ENCODE measurements around the gene SMIM41. TPM values are rescaled to one million over a fixed set of nuclear protein-coding genes. Genes with fewer than 3 reads are reported as not detected.

SMIM41 gene
- total RNA-seq, 2 donors from 2014 or later = 0.19 TPM; not detected in 1

GRCh38 chr12:52151837-52152783, 72.6 kb downstream of the SMIM41 start:
- peak; percentile 93 for DNase-seq (ENCODE audit: low spot score)
- intact Hi-C loops (cut with DNase I) = loop anchor here (5.0 to 10.0 kb wide), 4 partner anchors 180 to 823 kb away; no protein-coding TSS in a partner anchor

DNA sequence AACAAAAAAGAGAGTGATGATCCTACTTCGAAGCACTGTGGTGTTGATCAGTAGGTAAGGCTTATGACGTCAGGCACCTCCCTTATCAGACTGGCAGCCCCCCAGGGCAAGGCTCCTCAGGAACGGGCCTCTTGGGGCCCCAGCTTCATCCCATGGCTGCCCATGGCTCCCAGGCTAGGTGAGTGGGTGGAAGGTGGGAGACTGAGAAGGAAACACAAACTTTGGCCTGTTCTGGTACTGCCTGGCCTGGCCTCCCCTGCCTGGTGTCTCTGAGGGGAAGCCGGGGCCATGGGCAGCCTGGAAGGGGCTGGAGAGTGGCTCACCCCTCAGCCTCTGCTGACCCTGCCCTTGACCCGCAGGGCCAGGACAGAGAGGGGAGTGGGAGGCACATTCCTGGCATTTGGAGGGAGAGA, 73.4 kb downstream of the SMIM41 start:
- no peak for DNase-seq (ENCODE audit: low spot score)
- intact Hi-C loops (cut with DNase I) = loop anchor here (1.0 to 10.0 kb wide), 5 partner anchors 179 to 822 kb away; no protein-coding TSS in a partner anchor

GRCh38 chr12:52155048-52155868, 75.8 kb downstream of the SMIM41 start:
- intact Hi-C loops (cut with DNase I) = loop anchor here (5.0 to 10.0 kb wide), 3 partner anchors 172 to 820 kb away; no protein-coding TSS in a partner anchor
- DNase-seq (ENCODE audit: low spot score) = no peak

DNA sequence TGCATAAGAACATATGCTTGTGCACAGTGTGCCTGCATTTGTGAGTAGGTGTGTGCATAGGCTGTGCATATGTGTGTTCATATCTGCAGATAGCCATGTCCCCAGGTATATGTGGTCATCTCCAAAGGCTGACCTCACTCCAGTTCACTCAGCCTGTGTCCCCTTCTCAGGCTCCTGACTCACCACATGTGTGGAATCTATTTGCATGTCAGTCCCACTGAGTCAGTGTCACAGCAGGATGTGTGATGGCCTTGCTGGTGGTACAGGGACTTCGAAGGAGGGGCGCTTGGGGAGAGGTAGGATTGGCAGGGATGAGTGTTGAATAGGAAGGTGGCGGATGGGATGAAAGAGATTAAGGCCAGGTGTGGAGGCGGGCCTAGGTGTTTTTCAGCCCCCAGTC, 76.8 kb downstream of the SMIM41 start:
- intact Hi-C loops (cut with DNase I) = loop anchor here (5.0 to 10.0 kb wide), 3 partner anchors 171 to 818 kb away; no protein-coding TSS in a partner anchor
- no peak for DNase-seq (ENCODE audit: low spot score)

- intact Hi-C loops (cut with DNase I) = loop anchor here (5.0 to 10.0 kb wide), 3 partner anchors 170 to 818 kb away; no protein-coding TSS in a partner anchor
- peak; percentile 93 for DNase-seq (ENCODE audit: low spot score)
Observed at GRCh38 chr12:52156757-52157565, 77.5 kb downstream of the SMIM41 start.

DNA sequence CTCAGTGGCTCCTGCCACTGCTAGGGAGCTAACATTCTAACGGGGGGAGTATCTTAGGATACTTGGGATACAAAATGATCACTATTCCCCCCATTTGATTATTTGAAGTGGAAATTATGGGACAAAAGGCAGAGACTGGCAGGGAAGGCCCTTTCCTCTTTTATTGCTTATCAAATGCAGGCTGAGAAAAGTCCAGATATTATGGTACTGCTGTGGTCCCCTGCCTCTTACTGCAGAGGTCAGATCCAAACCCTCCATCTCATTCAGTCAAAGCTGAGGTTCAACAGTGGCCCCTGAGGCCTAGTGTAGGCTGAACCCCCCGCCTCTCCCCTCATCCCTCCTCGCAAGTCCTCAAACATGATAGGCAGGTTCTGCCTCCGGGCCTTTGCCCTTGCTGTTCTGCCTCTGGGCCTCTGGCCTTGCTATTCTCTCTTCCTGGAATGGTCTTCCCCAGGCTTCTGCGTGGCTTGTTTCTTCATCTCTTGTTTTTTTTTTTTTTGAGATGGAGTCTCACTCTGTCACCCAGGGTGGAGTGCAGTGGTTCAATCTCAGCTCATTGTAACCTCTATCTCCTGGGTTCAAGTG, 78.2 kb downstream of the SMIM41 start:
- DNase-seq (ENCODE audit: low spot score) = no peak

More for the DNA sequence above, 78.2 kb downstream of the SMIM41 start:
- intact Hi-C loops (cut with DNase I) = loop anchor here (5.0 to 10.0 kb wide), 3 partner anchors 170 to 817 kb away; no protein-coding TSS in a partner anchor

Other genes with a start within 250 kb of the SMIM41 start
- 1 to 10 TPM in 1 of 2 donors, under 1 TPM in 1; 0.60 to 1.0 TPM for gene FIGNL2, start 231.0 kb upstream of the SMIM41 start, total RNA-seq
- gene ANKRD33, start 191.6 kb upstream of the SMIM41 start, total RNA-seq = not detected
- gene ACVRL1, start 172.2 kb upstream of the SMIM41 start, total RNA-seq = 10 to 100 TPM; 74.4 to 95.7 TPM
- gene ACVR1B, start 128.0 kb upstream of the SMIM41 start, total RNA-seq = 10 to 100 TPM; 20.0 to 22.4 TPM
- gene TAMALIN, start 72.8 kb upstream of the SMIM41 start, total RNA-seq = 10 to 100 TPM; 38.0 to 50.6 TPM
- 100 to 1,000 TPM; 197 to 567 TPM for gene NR4A1, start 28.3 kb upstream of the SMIM41 start, total RNA-seq
- gene ATG101, start 9.7 kb upstream of the SMIM41 start, total RNA-seq = 10 to 100 TPM; 26.4 to 30.8 TPM
- gene KRT80, start 112.3 kb downstream of the SMIM41 start, total RNA-seq = under 1 TPM; 0.19 to 0.48 TPM
- gene KRT7, start 153.5 kb downstream of the SMIM41 start, total RNA-seq = 1 to 10 TPM; 4.1 to 6.8 TPM
- not detected for gene KRT86, start 194.9 kb downstream of the SMIM41 start, total RNA-seq
- not detected for gene KRT81, start 211.8 kb downstream of the SMIM41 start, total RNA-seq
- not detected for gene KRT83, start 241.7 kb downstream of the SMIM41 start, total RNA-seq